GM23338 (cell line): Measurements from ENCODE around the gene EPS8L3. TPM values are rescaled to one million over a fixed set of nuclear protein-coding genes. Genes with fewer than 3 reads are reported as not detected.

ENCODE experiments used
- ATAC-seq: fragments of 200-7000 bp; cut with Tn5 transposase; 3 replicates; pipeline ENCODE4 v1.9.1; 2020
- DNase-seq: peaks from one replicate; pipeline ENCODE4 v3.0.0-alpha.2; 2015; ENCODE audit warnings: low spot score
- H2AFZ ChIP-seq: fragments of 200-600 bp; sonication (generic); 2 replicates; pipeline ENCODE4 v1.8.0; 2016; ENCODE audit warnings: antibody characterized with exemption, mild to moderate bottlenecking, moderate library complexity
- H3F3A ChIP-seq: fragments of 200-600 bp; sonication (generic); replicated peaks from 2 replicates; pipeline ENCODE4 v1.8.0; 2017; ENCODE audit warnings: antibody characterized with exemption, mixed run types, low read depth
- H3K27ac ChIP-seq: fragments of 200-600 bp; sonication (generic); 2 replicates; pipeline ENCODE4 v1.6.1; 2016; ENCODE audit warnings: low read depth
- H3K27me3 ChIP-seq: fragments of 200-600 bp; sonication (generic); 2 replicates; pipeline ENCODE4 v1.8.0; 2016; ENCODE audit warnings: mild to moderate bottlenecking, mixed run types, moderate library complexity; ENCODE audit not compliant: insufficient read depth
- H3K36me3 ChIP-seq: fragments of 200-600 bp; sonication (generic); 2 replicates; pipeline ENCODE4 v1.8.0; 2016; ENCODE audit warnings: mild to moderate bottlenecking; ENCODE audit not compliant: insufficient read depth
- H3K4me1 ChIP-seq: fragments of 200-600 bp; sonication (generic); 2 replicates; pipeline ENCODE4 v1.8.0; 2016; ENCODE audit warnings: mild to moderate bottlenecking, moderate library complexity; ENCODE audit not compliant: insufficient read depth
- H3K4me2 ChIP-seq: fragments of 200-600 bp; sonication (generic); 2 replicates; pipeline ENCODE4 v1.7.1; 2017; ENCODE audit warnings: mixed run types
- H3K4me3 ChIP-seq: fragments of 200-600 bp; sonication (generic); 2 replicates; pipeline ENCODE4 v1.6.1; 2016; ENCODE audit warnings: mixed run types
- H3K79me2 ChIP-seq: fragments of 200-600 bp; sonication (generic); replicated peaks from 2 replicates; pipeline ENCODE4 v1.8.0; 2017; ENCODE audit warnings: mild to moderate bottlenecking; ENCODE audit not compliant: insufficient read depth
- H3K9me2 ChIP-seq: fragments of 200-600 bp; sonication (generic); 2 replicates; pipeline ENCODE4 v1.8.0; 2017; ENCODE audit not compliant: insufficient read depth
- H4K20me1 ChIP-seq: fragments of 200-600 bp; sonication (generic); replicated peaks from 2 replicates; pipeline ENCODE4 v1.8.0; 2017; ENCODE audit warnings: mild to moderate bottlenecking; ENCODE audit not compliant: insufficient read depth
- H3K27ac Mint-ChIP-seq: 2 replicates; pipeline ENCODE4 v1.8.0; 2020; ENCODE audit warnings: inconsistent platforms, mild to moderate bottlenecking, moderate library complexity, mixed read lengths
- H3K27me3 Mint-ChIP-seq: 3 replicates; pipeline ENCODE4 v1.8.0; 2022; ENCODE audit warnings: low read depth, mild to moderate bottlenecking, moderate library complexity, mixed read lengths, inconsistent platforms; ENCODE audit not compliant: insufficient read depth, poor library complexity
- H3K36me3 Mint-ChIP-seq: 3 replicates; pipeline ENCODE4 v1.8.0; 2021; ENCODE audit warnings: low read depth, mild to moderate bottlenecking, inconsistent platforms, moderate library complexity, mixed read lengths
- H3K4me1 Mint-ChIP-seq: 3 replicates; pipeline ENCODE4 v1.8.0; 2020; ENCODE audit warnings: mild to moderate bottlenecking, inconsistent platforms, mixed read lengths
- H3K4me3 Mint-ChIP-seq: 3 replicates; pipeline ENCODE4 v1.8.0; 2021; ENCODE audit warnings: moderate library complexity, mild to moderate bottlenecking, inconsistent platforms, mixed read lengths
- H3K9me3 Mint-ChIP-seq: 3 replicates; pipeline ENCODE4 v1.8.0; 2020; ENCODE audit warnings: moderate library complexity, mild to moderate bottlenecking, inconsistent platforms, mixed read lengths
- CREB1 ChIP-seq: fragments of 250-450 bp; sonication (Bioruptor Pico); IDR thresholded peaks from 2 replicates; pipeline ENCODE4 v1.5.0; 2020; ENCODE audit warnings: low read depth, mild to moderate bottlenecking, moderate library complexity
- EZH2 ChIP-seq: fragments of 200-600 bp; sonication (generic); IDR thresholded peaks from one replicate; pipeline ENCODE4 v1.8.0; 2017; ENCODE audit warnings: antibody characterized with exemption, mild to moderate bottlenecking, low read depth; ENCODE audit not compliant: unreplicated experiment
- EZH2phosphoT487 ChIP-seq: fragments of 200-600 bp; sonication (generic); IDR thresholded peaks from one replicate; pipeline ENCODE4 v1.8.1; 2018; ENCODE audit warnings: antibody characterized with exemption; ENCODE audit not compliant: unreplicated experiment
- JUNB ChIP-seq: IDR thresholded peaks from one replicate; pipeline ENCODE4 v1.6.1; 2016; ENCODE audit warnings: antibody characterized with exemption; ENCODE audit not compliant: unreplicated experiment
- NANOG ChIP-seq: IDR thresholded peaks from 2 replicates; pipeline ENCODE4 v1.6.1; 2016; ENCODE audit warnings: antibody characterized with exemption, borderline replicate concordance
- POLR2AphosphoS5 ChIP-seq: IDR thresholded peaks from 2 replicates; pipeline ENCODE4 v1.6.1; 2016; ENCODE audit warnings: antibody characterized with exemption, low read depth
- REST ChIP-seq: IDR thresholded peaks from one replicate; pipeline ENCODE4 v1.6.1; 2018; ENCODE audit warnings: antibody characterized with exemption; ENCODE audit not compliant: unreplicated experiment
- STAT1 ChIP-seq: IDR thresholded peaks from one replicate; pipeline ENCODE4 v1.6.1; 2016; ENCODE audit warnings: antibody characterized with exemption; ENCODE audit not compliant: unreplicated experiment
- ZNF114 ChIP-seq: fragments of 250-450 bp; sonication (Bioruptor Pico); IDR thresholded peaks from 2 replicates; pipeline ENCODE4 v1.5.0; 2020; ENCODE audit warnings: mild to moderate bottlenecking, moderate library complexity
- ZNF331 ChIP-seq: fragments of 250-450 bp; sonication (Bioruptor Pico); IDR thresholded peaks from 2 replicates; pipeline ENCODE4 v1.5.0; 2020; ENCODE audit warnings: low read depth, mild to moderate bottlenecking, moderate library complexity
- ZNF462 ChIP-seq: fragments of 250-450 bp; sonication (Bioruptor Pico); IDR thresholded peaks from 2 replicates; pipeline ENCODE4 v1.5.0; 2020; ENCODE audit warnings: mild to moderate bottlenecking, moderate library complexity
- polyA plus RNA-seq: library from polyadenylated mRNA; unstranded; fragments of >200 nt; fragmentation: Nextera tagmentation; extraction: Ambion mirVana; gene quantifications from 2 replicates; pipeline ENCODE4 v1.2.1, GENCODE V29; 2016
- total RNA-seq: library from RNA; depleted of rRNA; stranded (reverse); fragments of >200 nt; shearing (Covaris generic); gene quantifications from 2 replicates; pipeline ENCODE4 v1.2.3, GENCODE V29; 2014
- TF ChIP-seq, protein P1 (sequence below): IDR thresholded peaks from 2 replicates; pipeline ENCODE4 v1.6.1; 2016; ENCODE audit warnings: antibody characterized with exemption
- TF ChIP-seq, protein P2 (sequence below), 2 experiments: fragments of 200-600 bp in 1 of 2; sonication (generic) in 1 of 2; conservative IDR thresholded peaks; 2 replicates each; pipeline versions ENCODE4 v1.5.1 to v1.6.1; 2016 to 2017; ENCODE audit warnings: antibody characterized with exemption in 2 of 2, low read depth in 2 of 2, mild to moderate bottlenecking in 2 of 2, moderate library complexity in 1 of 2

Gene EPS8L3
- total and polyA plus RNA-seq, 2 experiments from 2014 or later, result not detected

DNA sequence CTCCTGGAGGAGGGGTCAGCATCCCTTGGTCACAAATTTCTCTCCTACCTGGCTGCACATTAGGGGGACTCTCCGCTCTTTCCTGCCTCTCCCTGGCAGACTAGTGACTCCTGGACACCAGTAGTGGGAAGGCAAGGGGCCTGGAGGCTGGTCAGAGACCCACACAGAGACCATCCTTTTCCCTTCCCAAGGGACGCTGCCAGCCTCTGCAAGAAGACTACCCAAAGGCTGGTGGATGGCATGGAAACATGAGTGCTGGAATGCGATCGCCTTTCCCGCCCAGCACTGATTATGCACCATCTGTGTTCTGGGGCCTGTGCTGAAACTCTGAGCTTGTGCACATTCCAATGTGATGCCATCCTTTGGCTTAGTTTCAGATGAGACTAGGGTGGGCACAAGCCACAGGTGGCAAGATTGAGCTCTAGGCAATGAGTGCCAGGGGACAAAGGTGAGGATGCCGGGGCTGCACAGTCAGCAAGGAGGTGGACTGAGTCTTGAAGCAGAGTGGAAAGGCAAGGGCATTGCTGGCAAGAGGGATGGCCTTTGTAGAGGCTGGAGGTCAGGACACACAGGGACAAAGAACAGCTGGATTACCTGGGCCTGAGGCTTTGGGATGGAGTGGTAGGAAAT lies 12.6 kb upstream of the EPS8L3 start:
- H3K4me1 ChIP-seq, result no peaks in the 10 kb centered on the region
- H3K36me3 ChIP-seq, result 0 out of 2 replicates have a peak, but pooled peaks cover 7% of the 10 kb centered on the region
- H3K9me2 ChIP-seq, result no peaks in the 10 kb centered on the region
- no peaks in the 10 kb centered on the region for H4K20me1 ChIP-seq
- no peak overlapping the region for H3K4me2 ChIP-seq
- H3K27me3 ChIP-seq, result no peaks in the 10 kb centered on the region
- H3K4me3 ChIP-seq, result no peak overlapping the region
- peaks cover 16% of the 10 kb centered on the region for H3K27me3 Mint-ChIP-seq
- TF ChIP-seq EZH2 (no peak), ZNF331 (CRISPR knock-in tag) (no peak), EZH2phosphoT487 (no peak), STAT1 (no peak), REST (no peak), CREB1 (CRISPR knock-in tag) (no peak), NANOG (no peak), ZNF114 (CRISPR knock-in tag) (no peak), POLR2AphosphoS5 (no peak), ZNF462 (CRISPR knock-in tag) (no peak), JUNB (no peak)
- TF ChIP-seq, protein P1, sequence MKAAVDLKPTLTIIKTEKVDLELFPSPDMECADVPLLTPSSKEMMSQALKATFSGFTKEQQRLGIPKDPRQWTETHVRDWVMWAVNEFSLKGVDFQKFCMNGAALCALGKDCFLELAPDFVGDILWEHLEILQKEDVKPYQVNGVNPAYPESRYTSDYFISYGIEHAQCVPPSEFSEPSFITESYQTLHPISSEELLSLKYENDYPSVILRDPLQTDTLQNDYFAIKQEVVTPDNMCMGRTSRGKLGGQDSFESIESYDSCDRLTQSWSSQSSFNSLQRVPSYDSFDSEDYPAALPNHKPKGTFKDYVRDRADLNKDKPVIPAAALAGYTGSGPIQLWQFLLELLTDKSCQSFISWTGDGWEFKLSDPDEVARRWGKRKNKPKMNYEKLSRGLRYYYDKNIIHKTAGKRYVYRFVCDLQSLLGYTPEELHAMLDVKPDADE, result no peak
- TF ChIP-seq, protein P2, sequence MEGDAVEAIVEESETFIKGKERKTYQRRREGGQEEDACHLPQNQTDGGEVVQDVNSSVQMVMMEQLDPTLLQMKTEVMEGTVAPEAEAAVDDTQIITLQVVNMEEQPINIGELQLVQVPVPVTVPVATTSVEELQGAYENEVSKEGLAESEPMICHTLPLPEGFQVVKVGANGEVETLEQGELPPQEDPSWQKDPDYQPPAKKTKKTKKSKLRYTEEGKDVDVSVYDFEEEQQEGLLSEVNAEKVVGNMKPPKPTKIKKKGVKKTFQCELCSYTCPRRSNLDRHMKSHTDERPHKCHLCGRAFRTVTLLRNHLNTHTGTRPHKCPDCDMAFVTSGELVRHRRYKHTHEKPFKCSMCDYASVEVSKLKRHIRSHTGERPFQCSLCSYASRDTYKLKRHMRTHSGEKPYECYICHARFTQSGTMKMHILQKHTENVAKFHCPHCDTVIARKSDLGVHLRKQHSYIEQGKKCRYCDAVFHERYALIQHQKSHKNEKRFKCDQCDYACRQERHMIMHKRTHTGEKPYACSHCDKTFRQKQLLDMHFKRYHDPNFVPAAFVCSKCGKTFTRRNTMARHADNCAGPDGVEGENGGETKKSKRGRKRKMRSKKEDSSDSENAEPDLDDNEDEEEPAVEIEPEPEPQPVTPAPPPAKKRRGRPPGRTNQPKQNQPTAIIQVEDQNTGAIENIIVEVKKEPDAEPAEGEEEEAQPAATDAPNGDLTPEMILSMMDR (conservative IDR thresholded peaks at IDR 0.05; ENCODE audit: low read depth in 2 of 2), result no peak
- H3K4me3 Mint-ChIP-seq, result no peak overlapping the region
- peaks cover 15% of the 10 kb centered on the region for H3K9me3 Mint-ChIP-seq
- H3F3A ChIP-seq, result no peaks in the 10 kb centered on the region
- no peak for DNase-seq
- no peak overlapping the region for H3K27ac ChIP-seq
- H3K79me2 ChIP-seq, result no peaks in the 10 kb centered on the region
- H2AFZ ChIP-seq, result no peak overlapping the region; the same call in 1 of the 2 replicates
- no peak overlapping the region for H3K27ac Mint-ChIP-seq
- H3K36me3 Mint-ChIP-seq, result peaks cover 4% of the 10 kb centered on the region; the same call in 2 of the 3 replicates
- ATAC-seq, result no peak
- no peaks in the 10 kb centered on the region; the same call in 2 of the 3 replicates for H3K4me1 Mint-ChIP-seq
